Left hindlimb (tissue), 1 donor: ENCODE data around the gene TAS2R13.

ENCODE experiments used
- DNase-seq: peaks from one replicate; pipeline ENCODE4 v3.0.0-alpha.2; 2018

Gene TAS2R13

DNA sequence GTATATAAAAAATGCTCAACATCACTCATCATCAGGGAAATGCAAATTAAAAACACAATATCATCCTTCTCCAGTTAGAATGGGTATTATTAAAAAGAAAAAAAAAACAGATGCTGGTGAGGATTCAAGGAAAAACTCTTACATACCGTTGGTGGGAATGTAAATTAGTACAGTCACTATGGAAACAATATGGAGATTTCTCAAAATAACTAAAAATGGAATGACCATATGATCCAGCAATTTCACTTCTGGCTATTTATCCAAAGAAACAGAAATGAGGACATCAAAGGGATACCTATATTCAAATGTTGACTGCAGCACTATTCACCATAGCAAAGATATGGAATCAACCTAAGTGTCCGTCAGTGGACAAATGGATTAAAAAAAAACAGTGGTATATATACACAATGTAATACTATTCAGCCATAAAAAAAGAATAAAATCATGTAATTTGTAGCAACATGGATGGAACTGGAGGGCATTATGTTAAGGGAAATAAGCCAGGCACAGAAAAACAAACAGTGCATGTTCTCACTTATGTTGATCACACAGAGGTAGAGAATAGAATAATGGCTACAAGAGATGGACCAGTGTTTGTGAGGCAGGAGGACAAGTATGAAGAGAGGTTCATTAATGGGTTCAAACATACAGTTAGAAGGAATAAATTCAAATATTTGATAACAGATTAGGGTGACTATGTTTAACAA lies 45.7 kb downstream of the TAS2R13 start:
- no peak for DNase-seq

DNA sequence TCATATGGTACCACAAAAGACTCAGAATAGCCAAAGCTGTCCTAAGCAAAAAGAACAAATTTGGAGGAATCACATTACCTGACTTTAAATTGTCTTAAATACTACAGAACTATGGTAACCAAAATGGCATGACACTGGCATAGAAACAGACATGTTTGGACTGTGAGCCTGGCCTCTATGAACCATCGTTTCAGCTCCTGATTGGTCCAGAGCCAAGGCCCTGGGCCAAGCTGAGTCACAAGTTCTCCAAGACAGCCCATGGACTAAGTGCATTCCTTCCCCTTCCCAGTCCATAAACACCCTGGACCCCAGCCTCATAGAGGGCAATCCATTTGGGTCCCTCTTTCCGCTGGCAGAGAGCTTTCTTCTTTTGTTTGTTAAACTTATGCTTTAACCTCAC lies 48.0 kb downstream of the TAS2R13 start:
- DNase-seq: no peak
